Right lobe of liver (tissue), 6 donors: ENCODE data around the gene CDH4. TPM values are rescaled to one million over a fixed set of nuclear protein-coding genes. Genes with fewer than 3 reads are reported as not detected.

ENCODE experiments used
- ATAC-seq, 4 donors: fragments of 200-7000 bp; cut with Tn5 transposase; one replicate each; pipeline ENCODE4 v1.9.1; 2020; ENCODE audit warnings: mild to moderate bottlenecking in 4 of 4, moderate library complexity in 4 of 4
- DNase-seq, 3 donors: peaks; one replicate each; pipeline ENCODE4 v3.0.0-alpha.2; 2020
- H3K27ac ChIP-seq, 3 donors: fragments of 200-600 bp; one replicate each; pipeline ENCODE4 v1.8.0; 2022
- H3K27me3 ChIP-seq, 2 donors: fragments of 200-600 bp; one replicate each; pipeline ENCODE4 v1.8.0; 2022
- H3K36me3 ChIP-seq, 4 donors: fragments of 200-600 bp; sonication (generic) in 1 of 4; one replicate each; pipeline versions ENCODE4 v1.5.1 to v1.8.0; 2017 to 2022; ENCODE audit warnings: control low read depth in 1 of 4
- H3K4me1 ChIP-seq, 4 donors: fragments of 200-600 bp; sonication (generic) in 1 of 4; one replicate each; pipeline versions ENCODE4 v1.5.1 to v1.8.0; 2017 to 2022; ENCODE audit warnings: control low read depth in 1 of 4
- H3K4me3 ChIP-seq, 3 donors: fragments of 200-600 bp; one replicate each; pipeline ENCODE4 v1.8.0; 2022
- H3K9me3 ChIP-seq, 4 donors: fragments of 200-600 bp; sonication (generic) in 1 of 4; one replicate each; pipeline versions ENCODE4 v1.5.1 to v1.8.0; 2017 to 2022; ENCODE audit warnings: control low read depth in 1 of 4
- POLR2A ChIP-seq: fragments of 450-650 bp; IDR thresholded peaks from one replicate; pipeline ENCODE4 v1.6.1; 2017; ENCODE audit warnings: antibody characterized with exemption, mild to moderate bottlenecking
- WGBS: methylation state at CpG from one replicate; pipeline ENCODE4 v1.1.6; 2018; ENCODE audit warnings: low coverage, low lambda C conversion rate; ENCODE audit not compliant: insufficient coverage; ENCODE audit errors: missing lambda C conversion rate; 5-methylcytosine and 5-hydroxymethylcytosine counted together
- intact Hi-C, 2 donors: fragments of 100-400 bp; cut with DNase I; formaldehyde crosslinking; loops; one replicate each; pipeline versions ENCODE4 v1.11.2 to v1.14.1; 2022
- total RNA-seq, 6 experiments: library from RNA; depleted of rRNA in 2 of 6; stranded (reverse); fragments of >200 nt in 2 of 6; fragmentation: NEBNext Ultra II Directional in 3 of 6; extraction: Animal tissue kit (Norgen Biotek cat#: 25700) in 3 of 6; gene quantifications; one replicate each; pipeline versions ENCODE4 v1.1.0 to v1.2.4, GENCODE V29; 2016 to 2023
- TF ChIP-seq, protein P1 (sequence below), 4 donors: fragments of 200-600 bp in 3 of 4; fragments of 450-650 bp in 1 of 4; IDR thresholded peaks; one replicate each; pipeline versions ENCODE4 v1.5.1 to v1.8.0; 2016 to 2022; ENCODE audit warnings: antibody characterized with exemption in 4 of 4, mild to moderate bottlenecking in 2 of 4
- donor health status: DM: no; HTN: yes; CAD: no.
- donor health status: DM: no; HTN: no; CAD: no.
- donor health status: DM: no; HTN: no; CAD: no.
- donor health status: DM: no; HTN: yes; CAD: no.
- donor health status: DM: no; HTN: yes; CAD: no.

CDH4 gene
- total RNA-seq, 6 experiments from 2014 or later: 0.02 to 0.14 (median 0.09) TPM; not detected in 3

DNA sequence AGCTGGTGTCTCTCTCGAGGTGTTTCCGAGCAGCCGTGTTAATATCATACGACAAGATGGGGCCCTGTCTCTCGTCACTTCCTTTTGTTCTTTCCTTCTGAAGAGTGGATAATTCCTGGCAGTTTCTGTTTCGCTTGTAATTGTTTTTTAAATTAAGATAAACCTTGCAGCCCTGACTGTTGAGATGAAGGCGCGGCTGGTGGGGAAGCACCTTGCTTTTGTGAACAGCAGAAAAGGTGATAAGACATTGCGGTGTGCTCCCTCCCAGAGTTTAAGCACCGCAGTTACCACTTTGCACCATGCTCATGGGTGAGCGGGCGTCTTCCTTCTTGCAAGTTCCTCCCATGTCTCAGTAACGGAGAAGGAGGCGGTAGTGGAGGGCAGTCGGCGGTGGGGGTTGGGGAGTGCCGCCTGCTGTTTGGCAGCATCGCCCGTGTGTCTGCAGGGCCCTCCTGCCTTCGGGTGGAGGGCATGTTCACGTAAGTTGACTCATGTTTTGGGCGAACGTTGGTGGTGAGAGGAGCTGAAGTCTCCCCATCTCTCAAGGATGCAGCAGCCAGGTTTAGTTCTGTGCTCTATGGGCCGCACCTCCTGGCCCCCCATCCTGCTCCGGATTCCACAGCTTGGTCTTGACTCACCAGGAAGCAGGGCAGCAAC lies 467.8 kb downstream of the CDH4 start:
- no peak for ATAC-seq
- H3K4me3 ChIP-seq: no peak overlapping the region

GRCh38 chr20:61720348-61720696 lies 468.3 kb downstream of the CDH4 start:
- DNase-seq (no peak), ATAC-seq (no peak)
- Histone ChIP-seq H3K27ac (no peak overlapping the region), H3K4me3 (no peak overlapping the region), H3K9me3 (peaks cover 0 to 6% (median 0%) of the 10 kb centered on the region in 4 donors), H3K4me1 (no peaks in the 10 kb centered on the region), H3K36me3 (no peaks in the 10 kb centered on the region), H3K27me3 (no peaks in the 10 kb centered on the region)
- WGBS: 25% methylated on average over 2 of the region's 4 CpGs
- intact Hi-C loops: no loop called here
- TF ChIP-seq, protein P1, sequence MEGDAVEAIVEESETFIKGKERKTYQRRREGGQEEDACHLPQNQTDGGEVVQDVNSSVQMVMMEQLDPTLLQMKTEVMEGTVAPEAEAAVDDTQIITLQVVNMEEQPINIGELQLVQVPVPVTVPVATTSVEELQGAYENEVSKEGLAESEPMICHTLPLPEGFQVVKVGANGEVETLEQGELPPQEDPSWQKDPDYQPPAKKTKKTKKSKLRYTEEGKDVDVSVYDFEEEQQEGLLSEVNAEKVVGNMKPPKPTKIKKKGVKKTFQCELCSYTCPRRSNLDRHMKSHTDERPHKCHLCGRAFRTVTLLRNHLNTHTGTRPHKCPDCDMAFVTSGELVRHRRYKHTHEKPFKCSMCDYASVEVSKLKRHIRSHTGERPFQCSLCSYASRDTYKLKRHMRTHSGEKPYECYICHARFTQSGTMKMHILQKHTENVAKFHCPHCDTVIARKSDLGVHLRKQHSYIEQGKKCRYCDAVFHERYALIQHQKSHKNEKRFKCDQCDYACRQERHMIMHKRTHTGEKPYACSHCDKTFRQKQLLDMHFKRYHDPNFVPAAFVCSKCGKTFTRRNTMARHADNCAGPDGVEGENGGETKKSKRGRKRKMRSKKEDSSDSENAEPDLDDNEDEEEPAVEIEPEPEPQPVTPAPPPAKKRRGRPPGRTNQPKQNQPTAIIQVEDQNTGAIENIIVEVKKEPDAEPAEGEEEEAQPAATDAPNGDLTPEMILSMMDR (IDR thresholded peaks at IDR 0.05): no peak
- TF ChIP-seq POLR2A: no peak

More for the DNA sequence above, 467.8 kb downstream of the CDH4 start:
- no peaks in the 10 kb centered on the region for H3K36me3 ChIP-seq
- DNase-seq: no peak
- peaks cover 0 to 6% (median 0%) of the 10 kb centered on the region in 4 donors for H3K9me3 ChIP-seq
- no peaks in the 10 kb centered on the region for H3K27me3 ChIP-seq
- intact Hi-C loops: no loop called here
- WGBS: 30% methylated on average over 18 of the region's 25 CpGs
- TF ChIP-seq, protein P1 (IDR thresholded peaks at IDR 0.05): no peak
- no peak for TF ChIP-seq POLR2A
- H3K27ac ChIP-seq: no peak overlapping the region
- H3K4me1 ChIP-seq: no peaks in the 10 kb centered on the region

DNA sequence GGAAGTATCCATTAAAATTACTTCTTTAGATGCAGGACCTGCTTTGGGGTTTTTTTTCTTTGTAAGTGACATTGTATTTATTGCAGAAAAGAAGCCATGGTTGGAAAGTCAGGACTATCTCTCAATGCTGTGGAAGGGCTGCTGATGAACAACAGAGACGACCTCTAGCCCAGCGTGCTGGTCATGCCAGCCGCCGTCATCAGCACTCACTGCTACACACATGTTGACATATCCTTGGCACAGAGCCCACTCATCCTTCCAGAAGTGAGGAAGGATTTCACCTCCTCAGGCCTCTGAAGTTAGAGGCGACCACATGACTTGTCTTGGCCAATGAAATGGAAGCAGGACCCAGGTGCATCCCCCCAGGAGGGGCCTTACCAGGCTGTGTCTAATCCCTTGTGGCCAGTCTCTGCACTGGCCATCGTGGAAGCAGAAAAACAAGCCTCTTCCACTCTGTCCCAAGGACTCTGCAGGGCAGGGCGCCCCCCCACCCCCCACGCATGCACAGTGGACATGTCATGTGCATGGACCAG lies 470.2 kb downstream of the CDH4 start:
- Histone ChIP-seq H3K36me3 (no peaks in the 10 kb centered on the region), H3K27ac (no peak overlapping the region), H3K27me3 (no peaks in the 10 kb centered on the region), H3K4me3 (no peak overlapping the region), H3K9me3 (no peaks in the 10 kb centered on the region), H3K4me1 (no peaks in the 10 kb centered on the region)
- DNase-seq (no peak), ATAC-seq (no peak)
- intact Hi-C loops: no loop called here
- 67% methylated on average over 5 of the region's 8 CpGs for WGBS
- TF ChIP-seq POLR2A: no peak
- TF ChIP-seq, protein P1 (IDR thresholded peaks at IDR 0.05): no peak

DNA sequence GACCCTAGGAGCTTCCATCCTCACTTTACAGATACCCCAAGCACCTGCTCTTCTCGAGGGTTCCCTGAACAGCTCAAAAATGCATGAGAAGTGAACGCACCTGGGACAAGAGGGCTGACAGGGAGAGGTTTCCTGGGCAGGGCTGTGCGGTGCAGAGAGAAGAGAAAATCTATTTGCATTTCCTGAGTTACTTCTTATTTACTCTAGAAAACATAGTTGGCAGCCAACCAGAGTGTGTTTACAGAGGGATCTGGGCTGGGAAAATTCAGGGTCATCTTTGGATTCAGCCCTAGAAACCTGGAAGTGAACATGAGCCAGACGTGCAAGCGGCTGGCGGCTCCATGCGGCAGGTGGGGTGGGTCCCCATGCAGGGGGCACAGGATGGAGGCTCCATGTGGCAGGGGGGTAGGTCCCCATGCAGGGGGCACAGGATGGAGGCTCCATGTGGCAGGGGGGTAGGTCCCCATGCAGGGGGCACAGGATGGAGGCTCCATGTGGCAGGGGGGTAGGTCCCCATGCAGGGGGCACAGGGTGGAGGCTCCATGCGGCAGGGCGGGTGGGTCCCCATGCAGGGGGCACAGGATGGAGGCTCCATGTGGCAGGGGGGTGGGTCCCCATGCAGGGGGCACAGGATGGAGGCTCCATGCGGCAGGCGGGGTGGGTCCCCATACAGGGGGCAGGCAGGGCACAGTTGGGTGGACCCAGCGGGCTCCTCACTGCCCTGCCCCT lies 471.6 kb downstream of the CDH4 start:
- 36% methylated on average over 5 of the region's 12 CpGs for WGBS
- DNase-seq (no peak), ATAC-seq (no peak)
- Histone ChIP-seq H3K4me1 (no peaks in the 10 kb centered on the region), H3K27me3 (no peaks in the 10 kb centered on the region), H3K4me3 (no peak overlapping the region), H3K36me3 (no peaks in the 10 kb centered on the region), H3K9me3 (no peaks in the 10 kb centered on the region), H3K27ac (no peak overlapping the region)
- intact Hi-C loops: no loop called here
- no peak for TF ChIP-seq POLR2A
- TF ChIP-seq, protein P1 (IDR thresholded peaks at IDR 0.05): no peak
